Loucy (cell line): ENCODE data around the gene RECQL.

Source experiments
- H2AFZ ChIP-seq: fragments of 200-600 bp; sonication (generic); 2 replicates; pipeline ENCODE4 v1.6.0; 2016; ENCODE audit warnings: antibody characterized with exemption, mild to moderate bottlenecking, low read length, moderate library complexity
- H3F3A ChIP-seq: fragments of 200-600 bp; 2 replicates; pipeline ENCODE4 v1.6.0; 2016; ENCODE audit warnings: antibody characterized with exemption, low read depth, mild to moderate bottlenecking
- H3K27me3 ChIP-seq: fragments of 200-600 bp; sonication (generic); 2 replicates; pipeline ENCODE4 v1.6.1; 2014; ENCODE audit warnings: low read length, mild to moderate bottlenecking; ENCODE audit not compliant: insufficient read depth, poor library complexity, severe bottlenecking
- H3K36me3 ChIP-seq: fragments of 200-600 bp; sonication (generic); 2 replicates; pipeline ENCODE4 v1.6.1; 2016; ENCODE audit warnings: low read length; ENCODE audit not compliant: insufficient read depth
- H3K4me1 ChIP-seq: fragments of 200-600 bp; sonication (generic); 2 replicates; pipeline ENCODE4 v1.5.1; 2014; ENCODE audit warnings: low read length, mild to moderate bottlenecking; ENCODE audit not compliant: insufficient read depth, poor library complexity, severe bottlenecking
- H3K4me2 ChIP-seq: fragments of 200-600 bp; sonication (generic); 2 replicates; pipeline ENCODE4 v1.6.0; 2014; ENCODE audit warnings: antibody characterized with exemption, low read length, low read depth, mild to moderate bottlenecking; ENCODE audit not compliant: poor library complexity, severe bottlenecking
- H3K4me3 ChIP-seq: fragments of 200-600 bp; sonication (generic); 2 replicates; pipeline ENCODE4 v1.5.1; 2014; ENCODE audit warnings: low read length, mild to moderate bottlenecking, mixed read lengths; ENCODE audit not compliant: poor library complexity, severe bottlenecking
- H3K79me2 ChIP-seq: fragments of 200-600 bp; sonication (generic); 2 replicates; pipeline ENCODE4 v1.6.1; 2014; ENCODE audit warnings: low read length; ENCODE audit not compliant: insufficient read depth
- H3K9ac ChIP-seq: fragments of 200-600 bp; sonication (generic); 2 replicates; pipeline ENCODE4 v1.6.0; 2014; ENCODE audit warnings: mild to moderate bottlenecking, low read depth, low read length, moderate library complexity; ENCODE audit not compliant: poor library complexity, severe bottlenecking
- H3K9me2 ChIP-seq: fragments of 200-600 bp; sonication (generic); replicated peaks from 2 replicates; pipeline ENCODE4 v1.6.1; 2016; ENCODE audit warnings: low read depth, low read length, mixed read lengths
- H3K9me3 ChIP-seq: fragments of 200-600 bp; sonication (generic); 2 replicates; pipeline ENCODE4 v1.6.1; 2014; ENCODE audit warnings: mild to moderate bottlenecking, antibody characterized with exemption, low read length, low read depth; ENCODE audit not compliant: insufficient read depth
- H4K20me1 ChIP-seq: fragments of 200-600 bp; sonication (generic); 2 replicates; pipeline ENCODE4 v1.6.0; 2014; ENCODE audit warnings: antibody characterized with exemption, low read length, mild to moderate bottlenecking; ENCODE audit not compliant: insufficient read depth, poor library complexity, severe bottlenecking
- CTCF ChIP-seq: fragments of 200-600 bp; sonication (generic); conservative IDR thresholded peaks from 2 replicates; pipeline ENCODE4 v1.5.1; 2014; ENCODE audit warnings: mild to moderate bottlenecking, antibody characterized with exemption, low read length
- EZH2phosphoT487 ChIP-seq: fragments of 200-600 bp; IDR thresholded peaks from 2 replicates; pipeline ENCODE4 v1.6.1; 2018; ENCODE audit warnings: antibody characterized with exemption, mild to moderate bottlenecking, moderate library complexity, borderline replicate concordance

Gene RECQL

GRCh38 chr12:21509768-21510167 lies 8.3 kb upstream of the RECQL start:
- Histone ChIP-seq H3K9me3 (no peaks in the 10 kb centered on the region), H3K9ac (no peak overlapping the region), H3K27me3 (no peaks in the 10 kb centered on the region), H3F3A (no peaks in the 10 kb centered on the region), H3K9me2 (no peaks in the 10 kb centered on the region), H3K4me2 (peak overlapping the region; percentile 36), H3K4me3 (no peak overlapping the region), H3K79me2 (peaks cover 42% of the 10 kb centered on the region), H2AFZ (no peak overlapping the region), H3K36me3 (peaks cover 53% of the 10 kb centered on the region), H3K4me1 (peaks cover 24% of the 10 kb centered on the region), H4K20me1 (peaks cover 31% of the 10 kb centered on the region)
- TF ChIP-seq CTCF (no peak), EZH2phosphoT487 (no peak)

GRCh38 chr12:21507849-21508248 lies 6.4 kb upstream of the RECQL start:
- no peaks in the 10 kb centered on the region for H3K9me2 ChIP-seq
- peaks cover 62% of the 10 kb centered on the region for H3K79me2 ChIP-seq
- H3K9me3 ChIP-seq, result no peaks in the 10 kb centered on the region
- peak overlapping the region; percentile 34 for H3K4me2 ChIP-seq
- H3K27me3 ChIP-seq, result no peaks in the 10 kb centered on the region
- H3K36me3 ChIP-seq, result peaks cover 33% of the 10 kb centered on the region
- H3F3A ChIP-seq, result no peaks in the 10 kb centered on the region
- H3K4me1 ChIP-seq, result peaks cover 43% of the 10 kb centered on the region
- no peak overlapping the region for H3K4me3 ChIP-seq
- H2AFZ ChIP-seq, result no peak overlapping the region
- TF ChIP-seq CTCF (no peak), EZH2phosphoT487 (no peak)
- H4K20me1 ChIP-seq, result peaks cover 48% of the 10 kb centered on the region
- H3K9ac ChIP-seq, result no peak overlapping the region

DNA sequence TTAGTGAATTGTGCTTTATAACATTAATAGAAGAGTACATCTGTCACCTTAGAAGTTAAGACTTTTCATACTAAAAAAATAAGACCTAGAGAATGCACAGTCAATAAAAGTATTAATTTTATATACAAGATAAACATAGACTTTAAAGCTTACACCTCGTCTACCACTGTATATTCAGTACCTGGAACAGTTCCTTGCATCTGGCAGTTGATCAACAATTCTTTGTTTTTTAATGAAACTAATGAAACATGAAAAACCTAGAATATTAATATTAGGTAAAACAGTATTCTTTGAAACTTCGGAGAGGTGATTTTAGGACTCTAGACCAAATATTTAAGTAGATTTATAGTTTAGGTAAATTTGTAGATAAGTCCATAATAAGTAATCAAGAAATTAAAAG lies 4.5 kb upstream of the RECQL start:
- Histone ChIP-seq H3K9ac (no peak overlapping the region), H3K27me3 (no peaks in the 10 kb centered on the region), H3K9me2 (no peaks in the 10 kb centered on the region), H3K4me1 (peaks cover 46% of the 10 kb centered on the region), H2AFZ (no peak overlapping the region), H4K20me1 (peaks cover 54% of the 10 kb centered on the region), H3K79me2 (peaks cover 76% of the 10 kb centered on the region), H3K4me3 (peak overlapping the region; percentile 91), H3K36me3 (peaks cover 23% of the 10 kb centered on the region), H3K4me2 (peak overlapping the region; percentile 86), H3F3A (no peaks in the 10 kb centered on the region), H3K9me3 (no peaks in the 10 kb centered on the region)
- TF ChIP-seq CTCF, result no peak
- no peak for TF ChIP-seq EZH2phosphoT487
